Limb (tissue), 2 donors: Measurements from ENCODE around the gene TRAF2.

ENCODE experiments used
- DNase-seq, 2 donors: peaks; one replicate each; pipeline ENCODE4 v3.0.0-alpha.2; 2016; ENCODE audit errors: extremely low spot score in 2 of 2

Gene TRAF2

DNA sequence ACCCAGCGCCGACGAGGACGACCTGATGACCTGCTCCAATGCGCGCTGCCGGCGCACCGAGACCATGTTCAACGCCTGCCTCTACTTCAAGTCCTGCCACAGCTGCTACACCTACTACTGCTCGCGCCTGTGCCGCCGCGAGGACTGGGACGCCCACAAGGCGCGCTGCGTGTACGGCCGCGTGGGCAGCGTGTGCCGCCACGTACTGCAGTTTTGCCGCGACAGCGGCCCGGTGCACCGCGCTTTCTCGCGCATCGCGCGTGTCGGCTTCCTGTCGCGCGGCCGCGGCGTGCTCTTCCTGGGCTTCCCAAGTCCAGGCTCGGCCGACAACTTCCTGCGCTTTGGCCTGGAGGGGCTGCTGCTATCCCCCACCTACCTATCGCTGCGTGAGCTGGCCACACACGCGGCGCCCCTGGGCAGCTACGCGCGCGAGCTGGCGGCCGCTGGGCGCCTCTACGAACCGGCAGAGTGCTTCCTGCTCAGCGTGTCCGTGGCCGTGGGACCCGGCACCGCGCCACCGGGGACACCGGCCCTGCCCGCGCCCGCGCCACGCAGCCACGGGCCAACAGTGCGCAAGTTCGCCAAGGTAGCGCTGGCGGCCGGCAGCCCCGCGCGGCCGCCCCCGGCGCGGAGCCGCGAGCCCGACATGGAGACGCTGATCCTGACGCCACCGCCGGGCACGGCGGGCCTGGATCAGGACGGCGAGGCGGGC lies 39.8 kb upstream of the TRAF2 start:
- DNase-seq, result no peak

GRCh38 chr9:136847088-136847825 lies 39.1 kb upstream of the TRAF2 start:
- peak; percentile 50 to 78 for DNase-seq

GRCh38 chr9:136847826-136848392 lies 38.4 kb upstream of the TRAF2 start:
- peak; percentile 36 to 74 for DNase-seq

DNA sequence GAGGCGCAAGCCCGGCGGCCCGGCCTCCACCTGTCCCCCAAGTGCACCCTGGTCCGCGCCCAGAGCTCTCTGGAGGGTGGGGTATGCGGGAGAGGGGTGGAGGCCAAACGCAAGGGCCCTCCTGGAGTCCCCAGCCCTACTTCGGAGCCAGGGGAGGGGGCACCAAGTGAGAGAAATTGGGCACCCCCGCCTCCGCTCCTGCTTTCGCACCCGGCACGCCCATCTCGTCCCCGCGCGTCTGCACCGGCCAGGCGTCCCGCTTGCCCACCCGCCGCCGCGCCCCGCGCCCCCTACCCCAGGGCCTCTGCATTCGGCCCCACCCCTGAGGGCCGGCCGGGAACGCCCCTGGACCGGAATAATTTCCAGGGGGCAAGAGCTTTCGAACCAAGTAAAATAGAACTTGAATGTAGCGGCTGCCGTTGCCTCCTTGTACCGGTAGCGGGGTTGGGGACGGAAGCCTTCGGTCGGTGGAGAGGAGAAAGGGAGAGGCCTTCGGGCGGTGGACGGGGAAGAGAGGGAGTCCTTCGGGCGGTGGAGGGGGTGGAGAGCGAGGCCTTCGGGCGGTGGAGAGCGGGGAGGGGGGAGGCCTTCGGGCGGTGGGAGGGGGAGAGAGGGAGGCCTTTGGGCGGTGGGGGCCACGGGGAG lies 37.8 kb upstream of the TRAF2 start:
- DNase-seq, result no peak

GRCh38 chr9:136849038-136849959 lies 37.0 kb upstream of the TRAF2 start, which contains the start of gene PHPT1:
Gene PHPT1 (plus strand): TSS chr9:136849409. CDS start chr9:136849431, 22 bp downstream.
- DNase-seq, result peak; percentile 99

GRCh38 chr9:136849960-136850865 lies 36.1 kb upstream of the TRAF2 start:
- DNase-seq, result no peak

- DNase-seq, result peak in 1 of 2 donors; percentile 34
These were observed 35.2 kb upstream of the TRAF2 start for GRCh38 chr9:136850866-136851775.

DNA sequence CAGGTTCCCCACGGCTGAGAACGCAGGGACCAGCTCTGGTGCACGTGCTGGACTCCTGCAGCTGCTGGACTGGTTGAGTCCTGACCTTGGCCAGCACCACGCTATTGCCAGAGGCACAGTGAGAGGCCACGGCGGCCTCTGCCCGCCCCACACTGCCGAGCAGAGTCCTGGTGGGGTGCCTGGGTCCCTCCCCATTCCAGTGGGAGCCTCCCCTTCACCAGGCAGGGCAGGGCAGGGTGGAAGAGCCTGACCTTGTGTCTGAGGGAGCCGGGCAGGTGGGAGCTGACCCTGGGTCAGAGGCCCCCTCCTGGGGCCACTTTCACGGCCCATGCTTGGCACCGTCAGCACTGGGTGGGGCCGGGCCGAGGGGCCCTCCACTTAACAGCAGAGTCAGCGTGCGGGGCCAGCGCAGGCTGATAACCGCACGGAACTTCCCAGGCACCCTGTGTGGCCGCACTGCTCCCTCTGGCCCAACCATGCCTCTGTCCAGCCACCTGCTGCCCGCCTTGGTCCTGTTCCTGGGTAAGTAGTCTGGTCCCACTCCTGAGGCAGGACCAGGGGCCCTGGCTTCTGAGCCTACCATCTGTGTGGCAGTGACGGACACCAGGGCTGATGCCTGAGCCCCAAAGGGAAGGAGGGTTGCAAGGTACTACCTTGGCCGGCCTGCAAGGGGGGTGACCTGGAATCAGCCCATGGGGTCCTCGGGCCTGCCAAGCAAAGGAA lies 34.2 kb upstream of the TRAF2 start, which contains the start of gene MAMDC4:
Gene MAMDC4 (plus strand): TSS at position 406 of the 723 bp plus-strand sequence. CDS start 71 bp downstream, at position 477.
- peak in 1 of 2 donors; percentile 34 for DNase-seq

DNA sequence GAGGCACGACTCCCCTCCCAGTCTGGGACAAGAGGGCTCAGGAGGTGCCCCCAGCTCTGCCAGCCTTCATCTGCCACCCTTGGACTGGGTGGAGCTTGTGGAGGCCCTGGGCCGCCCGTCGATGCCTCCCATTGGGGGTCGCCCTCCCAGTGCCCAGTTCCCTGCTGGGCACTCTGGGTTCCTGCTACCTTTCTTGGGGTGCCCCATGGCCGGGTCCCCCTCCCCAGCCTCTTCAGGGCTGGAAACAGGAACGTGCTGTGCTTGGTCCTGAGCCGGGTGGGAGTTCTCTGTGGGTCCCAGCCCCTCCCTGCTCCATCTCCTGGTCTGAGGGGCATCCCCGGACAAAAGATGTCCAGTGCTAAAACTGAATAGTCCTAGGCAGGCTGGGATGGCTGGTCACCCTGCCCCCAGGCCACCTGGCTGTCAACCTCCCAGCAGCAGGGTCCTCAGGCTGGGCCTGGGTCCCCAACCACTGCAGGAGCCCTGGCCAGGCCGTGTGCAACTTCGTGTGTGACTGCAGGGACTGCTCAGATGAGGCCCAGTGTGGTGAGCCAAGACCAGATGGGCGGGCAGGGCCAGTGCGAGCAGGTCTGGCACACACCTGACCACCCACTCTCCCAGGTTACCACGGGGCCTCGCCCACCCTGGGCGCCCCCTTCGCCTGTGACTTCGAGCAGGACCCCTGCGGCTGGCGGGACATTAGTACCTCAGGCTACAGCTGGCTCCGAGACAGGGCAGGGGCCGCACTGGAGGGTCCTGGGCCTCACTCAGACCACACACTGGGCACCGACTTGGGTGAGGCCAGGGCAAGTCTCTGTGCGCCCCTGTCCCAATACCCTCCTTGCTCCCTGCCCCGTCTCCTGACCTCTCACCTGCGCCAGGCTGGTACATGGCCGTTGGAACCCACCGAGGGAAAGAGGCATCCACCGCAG lies 33.4 kb upstream of the TRAF2 start:
- DNase-seq, result peak in 1 of 2 donors; percentile 36

GRCh38 chr9:136853596-136854112 lies 32.7 kb upstream of the TRAF2 start:
- no peak for DNase-seq

GRCh38 chr9:136854113-136854841 lies 32.0 kb upstream of the TRAF2 start:
- peak in 1 of 2 donors; percentile 41 for DNase-seq

- DNase-seq, result no peak
These were observed 31.4 kb upstream of the TRAF2 start for GRCh38 chr9:136854842-136855460.

DNA sequence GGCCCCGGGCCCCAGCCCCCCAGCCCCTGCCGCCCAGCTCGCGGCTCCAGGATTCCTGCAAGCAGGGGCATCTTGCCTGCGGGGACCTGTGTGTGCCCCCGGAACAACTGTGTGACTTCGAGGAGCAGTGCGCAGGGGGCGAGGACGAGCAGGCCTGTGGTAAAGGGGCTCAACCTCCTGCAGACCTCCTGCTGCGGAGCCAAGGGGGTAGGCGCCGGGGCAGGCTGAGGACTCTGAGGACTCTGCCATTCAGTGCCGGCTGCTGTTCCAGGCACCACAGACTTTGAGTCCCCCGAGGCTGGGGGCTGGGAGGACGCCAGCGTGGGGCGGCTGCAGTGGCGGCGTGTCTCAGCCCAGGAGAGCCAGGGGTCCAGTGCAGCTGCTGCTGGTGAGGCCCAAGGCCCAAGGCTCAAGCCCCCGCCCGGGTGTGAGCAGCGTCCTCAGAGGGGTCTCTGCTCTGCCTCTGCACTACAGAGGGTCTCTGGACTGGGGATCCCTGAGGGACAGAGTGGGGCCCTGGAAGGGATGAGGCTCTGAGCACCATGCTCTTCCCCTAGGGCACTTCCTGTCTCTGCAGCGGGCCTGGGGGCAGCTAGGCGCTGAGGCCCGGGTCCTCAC lies 30.7 kb upstream of the TRAF2 start:
- no peak for DNase-seq

DNA sequence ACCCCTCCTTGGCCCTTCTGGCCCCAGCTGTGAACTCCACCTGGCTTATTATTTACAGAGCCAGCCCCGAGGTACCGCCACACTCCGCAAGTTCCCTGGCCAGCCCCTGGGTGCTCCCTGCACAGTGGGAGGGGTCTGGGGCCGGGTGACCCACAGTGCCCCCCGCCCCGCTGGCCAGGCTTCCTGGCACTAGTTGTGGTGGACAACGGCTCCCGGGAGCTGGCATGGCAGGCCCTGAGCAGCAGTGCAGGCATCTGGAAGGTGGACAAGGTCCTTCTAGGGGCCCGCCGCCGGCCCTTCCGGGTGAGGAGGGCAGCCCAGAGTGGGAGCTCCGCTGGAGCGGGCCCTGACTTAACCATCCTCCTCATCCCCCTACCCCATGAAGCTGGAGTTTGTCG lies 30.2 kb upstream of the TRAF2 start:
- DNase-seq, result no peak

DNA sequence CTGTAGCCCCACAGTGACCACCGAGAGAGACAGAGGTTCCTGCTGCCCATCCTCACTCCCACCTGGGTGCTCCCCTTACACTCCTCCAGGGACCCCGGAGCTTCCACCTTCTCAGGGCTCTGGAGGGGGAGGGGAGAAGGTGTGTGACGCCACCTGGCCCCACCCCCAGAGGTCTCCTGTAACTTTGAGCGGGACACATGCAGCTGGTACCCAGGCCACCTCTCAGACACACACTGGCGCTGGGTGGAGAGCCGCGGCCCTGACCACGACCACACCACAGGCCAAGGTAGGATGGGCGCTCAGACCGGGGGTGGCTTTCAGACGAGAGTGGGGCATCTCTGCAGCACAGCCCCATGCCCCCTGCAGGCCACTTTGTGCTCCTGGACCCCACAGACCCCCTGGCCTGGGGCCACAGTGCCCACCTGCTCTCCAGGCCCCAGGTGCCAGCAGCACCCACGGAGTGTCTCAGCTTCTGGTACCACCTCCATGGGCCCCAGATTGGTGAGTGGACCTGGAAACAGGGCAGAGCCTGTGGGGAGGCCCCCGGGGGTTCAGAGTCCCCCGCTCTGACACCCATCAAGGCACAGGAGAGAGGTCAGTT lies 29.7 kb upstream of the TRAF2 start:
- no peak for DNase-seq
